Right lobe of liver (tissue), 4 donors: ENCODE results near the gene TAX1BP3.

Experiments
- POLR2A ChIP-seq: fragments of 450-650 bp; IDR thresholded peaks from one replicate; pipeline ENCODE4 v1.6.1; 2017; ENCODE audit warnings: antibody characterized with exemption, mild to moderate bottlenecking
- TF ChIP-seq, protein P1 (sequence below), 4 donors: fragments of 200-600 bp in 3 of 4; fragments of 450-650 bp in 1 of 4; IDR thresholded peaks; one replicate each; pipeline versions ENCODE4 v1.5.1 to v1.8.0; 2016 to 2022; ENCODE audit warnings: antibody characterized with exemption in 4 of 4, mild to moderate bottlenecking in 2 of 4
- donor health status: DM: no; HTN: no; CAD: no.
- donor health status: DM: no; HTN: no; CAD: no.
- donor health status: DM: no; HTN: yes; CAD: no.

- TF ChIP-seq, protein P1, sequence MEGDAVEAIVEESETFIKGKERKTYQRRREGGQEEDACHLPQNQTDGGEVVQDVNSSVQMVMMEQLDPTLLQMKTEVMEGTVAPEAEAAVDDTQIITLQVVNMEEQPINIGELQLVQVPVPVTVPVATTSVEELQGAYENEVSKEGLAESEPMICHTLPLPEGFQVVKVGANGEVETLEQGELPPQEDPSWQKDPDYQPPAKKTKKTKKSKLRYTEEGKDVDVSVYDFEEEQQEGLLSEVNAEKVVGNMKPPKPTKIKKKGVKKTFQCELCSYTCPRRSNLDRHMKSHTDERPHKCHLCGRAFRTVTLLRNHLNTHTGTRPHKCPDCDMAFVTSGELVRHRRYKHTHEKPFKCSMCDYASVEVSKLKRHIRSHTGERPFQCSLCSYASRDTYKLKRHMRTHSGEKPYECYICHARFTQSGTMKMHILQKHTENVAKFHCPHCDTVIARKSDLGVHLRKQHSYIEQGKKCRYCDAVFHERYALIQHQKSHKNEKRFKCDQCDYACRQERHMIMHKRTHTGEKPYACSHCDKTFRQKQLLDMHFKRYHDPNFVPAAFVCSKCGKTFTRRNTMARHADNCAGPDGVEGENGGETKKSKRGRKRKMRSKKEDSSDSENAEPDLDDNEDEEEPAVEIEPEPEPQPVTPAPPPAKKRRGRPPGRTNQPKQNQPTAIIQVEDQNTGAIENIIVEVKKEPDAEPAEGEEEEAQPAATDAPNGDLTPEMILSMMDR (IDR thresholded peaks at IDR 0.05): no peak
- TF ChIP-seq POLR2A: no peak
These were observed 28.7 kb upstream of the TAX1BP3 start for GRCh38 chr17:3697103-3697476.
